GM12878 (cell line): ENCODE results near the gene TSSC4. TPM values are rescaled to one million over a fixed set of nuclear protein-coding genes. Genes with fewer than 3 reads are reported as not detected.

Experiments
- ATAC-seq: fragments of 200-7000 bp; cut with Tn5 transposase; 3 replicates; pipeline ENCODE4 v1.9.1; 2020; ENCODE audit warnings: mild to moderate bottlenecking, moderate library complexity
- BruUV-seq: library from RNA; stranded (reverse); fragments of 400-500 nt; replicated peaks from 2 replicates; lab custom pipeline; 2021; lab: Mats Ljungman, UMichigan
- CTCF ChIA-PET: fragments of 300-600 bp; sonication (Branson Sonifier 250); formaldehyde crosslinking; extraction: SDS; loops from one replicate; lab custom pipeline; 2021; ENCODE audit warnings: inconsistent platforms; lab: Yijun Ruan, JAX
- POLR2A ChIA-PET: fragments of 350-600 bp; formaldehyde crosslinking; extraction: SDS; loops from one replicate; lab custom pipeline; 2021; ENCODE audit warnings: inconsistent platforms; lab: Charles Lee
- RAD21 ChIA-PET: fragments of 300-600 bp; sonication (Branson Sonifier 250); formaldehyde crosslinking; loops from one replicate; lab custom pipeline; 2023; ENCODE audit warnings: antibody characterized with exemption; ENCODE audit not compliant: unreplicated experiment; lab: Charles Lee
- SMC1A ChIA-PET: fragments of 300-600 bp; sonication (Branson Sonifier 250); formaldehyde crosslinking; loops from one replicate; lab custom pipeline; 2023; ENCODE audit not compliant: unreplicated experiment, uncharacterized antibody; lab: Charles Lee
- DNase-seq: peaks from one replicate; pipeline ENCODE4 v3.0.0-alpha.2; 2011; ENCODE audit warnings: low read depth, low spot score
- FAIRE-seq: peaks from 3 replicates; lab custom pipeline; 2011; peaks lifted over from hg19 to GRCh38; lab: Jason Lieb, UNC
- H2AFZ ChIP-seq: 2 replicates; pipeline ENCODE4 v1.6.0; 2011; ENCODE audit warnings: low read depth, low read length, control low read depth; ENCODE audit not compliant: control insufficient read depth
- H3K27ac ChIP-seq: 2 replicates; pipeline ENCODE4 v1.5.1; 2011; ENCODE audit warnings: control low read depth; ENCODE audit not compliant: control insufficient read depth, insufficient read depth
- H3K27me3 ChIP-seq, 2 experiments: replicated peaks in 1 of 2; 2 replicates each; pipeline versions ENCODE4 v1.6.0 to v1.6.1; 2011; ENCODE audit warnings: low read length in 1 of 2; ENCODE audit not compliant: control insufficient read depth in 2 of 2, insufficient read depth in 2 of 2
- H3K36me3 ChIP-seq, 2 experiments: 2 replicates each; pipeline ENCODE4 v1.5.1; 2011; ENCODE audit warnings: low read length in 1 of 2; ENCODE audit not compliant: control insufficient read depth in 2 of 2, insufficient read depth in 2 of 2
- H3K4me1 ChIP-seq: 2 replicates; pipeline ENCODE4 v1.6.1; 2011; ENCODE audit warnings: mild to moderate bottlenecking, low read length, moderate library complexity, mixed read lengths; ENCODE audit not compliant: control insufficient read depth, insufficient read depth
- H3K4me2 ChIP-seq: 2 replicates; pipeline ENCODE4 v1.6.0; 2011; ENCODE audit warnings: control low read depth; ENCODE audit not compliant: control insufficient read depth, insufficient read depth
- H3K4me3 ChIP-seq: fragments of 200-600 bp; sonication (generic); 2 replicates; pipeline ENCODE4 v1.5.1; 2016
- H3K79me2 ChIP-seq: 2 replicates; pipeline ENCODE4 v1.6.0; 2011; ENCODE audit warnings: low read length; ENCODE audit not compliant: control insufficient read depth, insufficient read depth
- H3K9ac ChIP-seq: 2 replicates; pipeline ENCODE4 v1.8.0; 2011; ENCODE audit warnings: low read length, control low read depth, mixed read lengths; ENCODE audit not compliant: control insufficient read depth, insufficient read depth
- H3K9me3 ChIP-seq: replicated peaks from 3 replicates; pipeline ENCODE4 v1.5.1; 2011; ENCODE audit warnings: mild to moderate bottlenecking, low read length; ENCODE audit not compliant: control insufficient read depth, insufficient read depth
- H4K20me1 ChIP-seq: 2 replicates; pipeline ENCODE4 v1.6.0; 2011; ENCODE audit not compliant: control insufficient read depth, insufficient read depth
- BACH1 ChIP-seq: fragments of 450-650 bp; IDR thresholded peaks from 2 replicates; pipeline ENCODE4 v1.6.1; 2017; ENCODE audit warnings: mild to moderate bottlenecking, borderline replicate concordance
- JUNB ChIP-seq: IDR thresholded peaks from 2 replicates; pipeline ENCODE4 v1.6.1; 2016; ENCODE audit warnings: antibody characterized with exemption, mild to moderate bottlenecking
- NRF1 ChIP-seq: conservative IDR thresholded peaks from 2 replicates; pipeline ENCODE4 v1.6.1; 2011; ENCODE audit warnings: mild to moderate bottlenecking, low read depth, low read length, improper control_type of control experiment
- POLR2AphosphoS2 ChIP-seq: IDR thresholded peaks from 2 replicates; pipeline ENCODE4 v1.6.1; 2011; ENCODE audit warnings: low read depth, mild to moderate bottlenecking, low read length, improper control_type of control experiment, moderate library complexity
- SMARCA5 ChIP-seq: fragments of 450-650 bp; IDR thresholded peaks from 2 replicates; pipeline ENCODE4 v1.6.1; 2017; ENCODE audit warnings: mild to moderate bottlenecking
- TCF12 ChIP-seq: IDR thresholded peaks from 2 replicates; pipeline ENCODE4 v1.6.1; 2011; ENCODE audit warnings: low read depth, mild to moderate bottlenecking, low read length
- WRNIP1 ChIP-seq: IDR thresholded peaks from 2 replicates; pipeline ENCODE4 v1.6.1; 2011; ENCODE audit warnings: low read depth, low read length, improper control_type of control experiment, borderline replicate concordance
- ZNF274 ChIP-seq: IDR thresholded peaks from one replicate; pipeline ENCODE4 v1.8.0; 2011; ENCODE audit not compliant: insufficient read length, insufficient read depth
- ZNF384 ChIP-seq: IDR thresholded peaks from 2 replicates; pipeline ENCODE4 v1.6.1; 2012; ENCODE audit warnings: low read depth, mild to moderate bottlenecking, low read length, improper control_type of control experiment, borderline replicate concordance
- WGBS: methylation state at CpG from one replicate; pipeline ENCODE4 v1.1.6; 2016; ENCODE audit warnings: low lambda C conversion rate; ENCODE audit not compliant: insufficient replicate concordance, insufficient coverage; ENCODE audit errors: missing lambda C conversion rate; 5-methylcytosine and 5-hydroxymethylcytosine counted together
- in situ Hi-C: fragments of 300-500 bp; cut with MboI; formaldehyde crosslinking; loops from 9 replicates; pipeline ENCODE4 v1.14.3; 2018; ENCODE audit warnings: mixed read lengths
- intact Hi-C: fragments of 100-400 bp; cut with micrococcal nuclease; formaldehyde crosslinking; loops from one replicate; pipeline ENCODE4 v1.14.2; 2022; ENCODE audit not compliant: unreplicated experiment
- polyA plus RNA-seq, 11 experiments: library from polyadenylated mRNA; depleted of rRNA in 4 of 11; unstranded in 6 of 11; stranded (reverse) in 5 of 11; fragments of >200 nt; fragmentation: Nextera tagmentation in 4 of 11; fragmentation: Illumina TruSeq in 1 of 11; extraction: Ambion mirVana in 4 of 11; extraction: Trizol in 1 of 11; gene quantifications; 1 replicate in 1 of 11; 2 replicates in 10 of 11; pipeline versions ENCODE4 v1.2.1 to v1.2.3, GENCODE V29; 2011 to 2016; ENCODE audit warnings: inconsistent platforms in 2 of 11, missing spikeins in 2 of 11, low read depth in 1 of 11
- total RNA-seq, 4 experiments: library from RNA; depleted of rRNA in 3 of 4; stranded (reverse); fragments of >200 nt in 3 of 4; fragmentation: Illumina TruSeq in 1 of 4; extraction: Trizol in 1 of 4; gene quantifications; 2 replicates each; pipeline versions ENCODE4 v1.2.1 to v1.2.3, GENCODE V29; 2013 to 2021
- TF ChIP-seq, protein P1 (sequence below): fragments of 450-650 bp; IDR thresholded peaks from 2 replicates; pipeline ENCODE4 v1.6.1; 2017; ENCODE audit warnings: mild to moderate bottlenecking, low read depth, inconsistent platforms; ENCODE audit not compliant: poor library complexity, severe bottlenecking
- TF ChIP-seq, protein P2 (sequence below), 3 experiments: IDR thresholded peaks in 2 of 3; conservative IDR thresholded peaks in 1 of 3; 2 replicates each; pipeline ENCODE4 v1.5.1; 2011; ENCODE audit warnings: low read depth in 3 of 3, low read length in 3 of 3, mild to moderate bottlenecking in 3 of 3, control low read depth in 2 of 3, moderate library complexity in 2 of 3, inconsistent platforms in 1 of 3, mixed read lengths in 1 of 3; ENCODE audit not compliant: control insufficient read depth in 2 of 3, insufficient read depth in 1 of 3; ENCODE audit errors: extremely low read depth in 1 of 3

The TSSC4 gene
- total and polyA plus RNA-seq, 10 of the 15 experiments (the other 5 are each of a cell fraction or from before 2014, with no cell fraction given), result 0.69 to 70.1 (median 25.7) TPM

DNA sequence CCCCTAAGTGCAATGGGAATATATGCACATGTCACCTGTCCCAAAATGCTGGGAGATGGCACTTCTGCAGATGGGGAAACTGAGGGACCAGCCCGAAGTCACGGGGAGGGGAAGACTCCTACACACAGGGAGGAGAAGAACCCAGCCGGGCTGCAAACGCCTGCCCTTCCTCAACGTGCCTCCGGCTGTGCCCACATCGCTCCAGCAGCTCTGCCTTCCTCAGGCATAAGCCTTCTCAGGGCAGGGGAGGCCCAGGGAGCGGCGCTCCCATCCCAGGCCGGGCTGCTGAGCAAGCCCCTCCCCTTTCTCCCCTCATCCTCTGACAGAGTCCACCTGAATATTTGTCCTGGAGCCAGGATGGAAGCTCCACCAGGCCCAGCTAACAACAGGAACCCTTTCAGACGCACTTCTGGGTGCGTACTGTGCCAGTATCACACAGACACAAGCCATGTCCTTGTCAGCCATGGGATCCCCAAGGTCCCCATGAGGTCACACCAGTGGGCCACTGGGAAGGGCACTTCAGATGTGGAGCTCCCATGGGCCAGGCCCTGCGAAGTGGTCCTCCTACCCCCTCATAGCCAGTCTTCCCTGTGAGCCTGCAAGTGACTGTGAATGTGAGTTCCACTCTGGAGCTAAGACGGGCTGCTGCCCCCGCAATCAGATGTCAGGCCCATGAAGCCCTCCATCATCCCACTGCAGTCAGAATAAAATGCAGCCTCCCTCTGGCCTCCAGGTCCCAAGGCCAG, 25.9 kb upstream of the TSSC4 start:
- RAD21 ChIA-PET, result no interaction called here
- DNase-seq, result no peak
- intact Hi-C loops (no loop called here), in situ Hi-C loops (loop anchor here (25.0 kb wide), 1 partner anchor 1562 kb away; the partner anchor contains the start of genes PIDD1, PNPLA2 and RPLP2)
- Histone ChIP-seq H4K20me1 (no peaks in the 10 kb centered on the region; the same call in 1 of the 2 replicates), H3K36me3 (no peaks in the 10 kb centered on the region), H3K4me3 (no peak overlapping the region), H3K79me2 (peaks cover 22% of the 10 kb centered on the region), H2AFZ (no peak overlapping the region), H3K9me3 (no peaks in the 10 kb centered on the region), H3K27ac (no peak overlapping the region), H3K9ac (no peak overlapping the region), H3K27me3 (no peaks in the 10 kb centered on the region), H3K4me1 (peaks cover 2% of the 10 kb centered on the region), H3K4me2 (no peak overlapping the region)
- TF ChIP-seq, protein P1, sequence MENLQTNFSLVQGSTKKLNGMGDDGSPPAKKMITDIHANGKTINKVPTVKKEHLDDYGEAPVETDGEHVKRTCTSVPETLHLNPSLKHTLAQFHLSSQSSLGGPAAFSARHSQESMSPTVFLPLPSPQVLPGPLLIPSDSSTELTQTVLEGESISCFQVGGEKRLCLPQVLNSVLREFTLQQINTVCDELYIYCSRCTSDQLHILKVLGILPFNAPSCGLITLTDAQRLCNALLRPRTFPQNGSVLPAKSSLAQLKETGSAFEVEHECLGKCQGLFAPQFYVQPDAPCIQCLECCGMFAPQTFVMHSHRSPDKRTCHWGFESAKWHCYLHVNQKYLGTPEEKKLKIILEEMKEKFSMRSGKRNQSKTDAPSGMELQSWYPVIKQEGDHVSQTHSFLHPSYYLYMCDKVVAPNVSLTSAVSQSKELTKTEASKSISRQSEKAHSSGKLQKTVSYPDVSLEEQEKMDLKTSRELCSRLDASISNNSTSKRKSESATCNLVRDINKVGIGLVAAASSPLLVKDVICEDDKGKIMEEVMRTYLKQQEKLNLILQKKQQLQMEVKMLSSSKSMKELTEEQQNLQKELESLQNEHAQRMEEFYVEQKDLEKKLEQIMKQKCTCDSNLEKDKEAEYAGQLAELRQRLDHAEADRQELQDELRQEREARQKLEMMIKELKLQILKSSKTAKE, result no peak
- FAIRE-seq, result no peak
- CTCF ChIA-PET, result interaction anchor here (1.5 kb wide), 1 partner anchor 26 kb away, joined by 4 read pairs; the partner anchor contains the start of gene TSSC4
- 75% methylated on average over 15 of the region's 15 CpGs for WGBS
- POLR2A ChIA-PET, result interaction anchor here (0.6 to 1.4 kb wide), 3 partner anchors 12 to 499 kb away, joined by 3 to 8 read pairs (median 5); no protein-coding TSS in a partner anchor
- no peak for ATAC-seq
- no TSS peak for BruUV-seq
- SMC1A ChIA-PET, result no interaction called here

DNA sequence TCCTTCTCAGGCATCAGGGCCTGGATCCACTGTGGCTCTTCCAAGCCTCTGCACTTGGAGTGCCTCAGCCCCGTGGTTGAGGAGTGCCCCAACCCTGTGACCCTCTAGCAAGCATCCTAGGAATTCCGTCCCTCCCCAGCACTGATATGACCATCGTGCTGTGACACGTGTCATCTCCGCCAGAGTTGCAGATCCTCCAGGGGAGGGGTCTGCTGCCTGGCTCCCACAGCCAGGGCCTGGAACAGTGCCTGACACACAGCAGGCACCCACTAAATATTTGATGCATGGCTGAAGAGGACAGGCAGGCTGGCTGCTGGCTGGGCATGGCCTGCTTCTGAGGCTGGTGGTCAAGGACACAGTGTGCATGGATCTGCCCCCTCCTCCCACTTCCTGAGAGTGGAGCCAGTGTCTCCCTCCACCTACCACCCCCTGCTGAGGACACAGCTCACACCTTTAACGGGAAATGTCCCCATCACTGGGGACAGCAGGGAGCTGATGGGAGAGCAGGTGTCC, 25.2 kb upstream of the TSSC4 start:
- Histone ChIP-seq H4K20me1 (no peaks in the 10 kb centered on the region; the same call in 1 of the 2 replicates), H3K79me2 (peaks cover 30% of the 10 kb centered on the region), H3K9ac (no peak overlapping the region), H3K27me3 (no peaks in the 10 kb centered on the region), H3K4me3 (no peak overlapping the region), H3K4me2 (no peak overlapping the region), H3K27ac (no peak overlapping the region), H3K4me1 (peaks cover 10% of the 10 kb centered on the region), H3K9me3 (no peaks in the 10 kb centered on the region), H2AFZ (no peak overlapping the region), H3K36me3 (no peaks in the 10 kb centered on the region)
- ATAC-seq, result no peak
- ChIA-PET CTCF (interaction anchor here (1.5 kb wide), 1 partner anchor 25 kb away, joined by 4 read pairs; the partner anchor contains the start of gene TSSC4), RAD21 (no interaction called here), SMC1A (no interaction called here), POLR2A (interaction anchor here (0.6 to 1.4 kb wide), 2 partner anchors 12 to 498 kb away, joined by 3 to 8 read pairs; no protein-coding TSS in a partner anchor)
- no TSS peak for BruUV-seq
- 89% methylated on average over 6 of the region's 6 CpGs for WGBS
- DNase-seq, result no peak
- FAIRE-seq, result no peak
- intact Hi-C loops, result no loop called here
- in situ Hi-C loops, result loop anchor here (25.0 kb wide), 1 partner anchor 1563 kb away; the partner anchor contains the start of genes PIDD1, PNPLA2 and RPLP2
- TF ChIP-seq NRF1, result no peak
- TF ChIP-seq SMARCA5, result no peak
- no peak for TF ChIP-seq BACH1
- no peak for TF ChIP-seq TCF12
- no peak for TF ChIP-seq ZNF274
- TF ChIP-seq POLR2AphosphoS2, result no peak
- TF ChIP-seq ZNF384, result no peak
- TF ChIP-seq WRNIP1, result no peak
- no peak for TF ChIP-seq JUNB
- TF ChIP-seq, protein P2, sequence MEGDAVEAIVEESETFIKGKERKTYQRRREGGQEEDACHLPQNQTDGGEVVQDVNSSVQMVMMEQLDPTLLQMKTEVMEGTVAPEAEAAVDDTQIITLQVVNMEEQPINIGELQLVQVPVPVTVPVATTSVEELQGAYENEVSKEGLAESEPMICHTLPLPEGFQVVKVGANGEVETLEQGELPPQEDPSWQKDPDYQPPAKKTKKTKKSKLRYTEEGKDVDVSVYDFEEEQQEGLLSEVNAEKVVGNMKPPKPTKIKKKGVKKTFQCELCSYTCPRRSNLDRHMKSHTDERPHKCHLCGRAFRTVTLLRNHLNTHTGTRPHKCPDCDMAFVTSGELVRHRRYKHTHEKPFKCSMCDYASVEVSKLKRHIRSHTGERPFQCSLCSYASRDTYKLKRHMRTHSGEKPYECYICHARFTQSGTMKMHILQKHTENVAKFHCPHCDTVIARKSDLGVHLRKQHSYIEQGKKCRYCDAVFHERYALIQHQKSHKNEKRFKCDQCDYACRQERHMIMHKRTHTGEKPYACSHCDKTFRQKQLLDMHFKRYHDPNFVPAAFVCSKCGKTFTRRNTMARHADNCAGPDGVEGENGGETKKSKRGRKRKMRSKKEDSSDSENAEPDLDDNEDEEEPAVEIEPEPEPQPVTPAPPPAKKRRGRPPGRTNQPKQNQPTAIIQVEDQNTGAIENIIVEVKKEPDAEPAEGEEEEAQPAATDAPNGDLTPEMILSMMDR (IDR thresholded peaks at IDR 0.05 in 2 of 3, conservative IDR thresholded peaks at IDR 0.05 in 1 of 3; ENCODE audit: control insufficient read depth in 2 of 3, extremely low read depth in 1 of 3, insufficient read depth in 1 of 3, low read depth in 3 of 3, low read length in 3 of 3), result no peak
